GM10248 (cell line): ENCODE measurements around the gene TRIM23.

ENCODE experiments used
- CTCF ChIA-PET: fragments of 300-600 bp; sonication (Branson Sonifier 250); formaldehyde crosslinking; extraction: SDS; loops from one replicate; lab custom pipeline; 2021; ENCODE audit warnings: antibody characterized with exemption; lab: Yijun Ruan, JAX
- POLR2A ChIA-PET: fragments of 350-650 bp; sonication (Branson Sonifier 250); formaldehyde crosslinking; extraction: SDS; loops from one replicate; lab custom pipeline; 2020; ENCODE audit warnings: antibody characterized with exemption; lab: Yijun Ruan, JAX
- DNase-seq: peaks from one replicate; pipeline ENCODE4 v3.0.0; 2012; ENCODE audit errors: extremely low spot score
- TF ChIP-seq, protein P1 (sequence below): IDR thresholded peaks from 2 replicates; pipeline ENCODE4 v1.5.1; 2012; ENCODE audit warnings: mild to moderate bottlenecking, low read depth; ENCODE audit errors: extremely low read depth, missing control alignments, control extremely low read depth

TRIM23 gene

GRCh38 chr5:65577141-65577540 lies 47.0 kb downstream of the TRIM23 start:
- no peak for DNase-seq
- TF ChIP-seq, protein P1, sequence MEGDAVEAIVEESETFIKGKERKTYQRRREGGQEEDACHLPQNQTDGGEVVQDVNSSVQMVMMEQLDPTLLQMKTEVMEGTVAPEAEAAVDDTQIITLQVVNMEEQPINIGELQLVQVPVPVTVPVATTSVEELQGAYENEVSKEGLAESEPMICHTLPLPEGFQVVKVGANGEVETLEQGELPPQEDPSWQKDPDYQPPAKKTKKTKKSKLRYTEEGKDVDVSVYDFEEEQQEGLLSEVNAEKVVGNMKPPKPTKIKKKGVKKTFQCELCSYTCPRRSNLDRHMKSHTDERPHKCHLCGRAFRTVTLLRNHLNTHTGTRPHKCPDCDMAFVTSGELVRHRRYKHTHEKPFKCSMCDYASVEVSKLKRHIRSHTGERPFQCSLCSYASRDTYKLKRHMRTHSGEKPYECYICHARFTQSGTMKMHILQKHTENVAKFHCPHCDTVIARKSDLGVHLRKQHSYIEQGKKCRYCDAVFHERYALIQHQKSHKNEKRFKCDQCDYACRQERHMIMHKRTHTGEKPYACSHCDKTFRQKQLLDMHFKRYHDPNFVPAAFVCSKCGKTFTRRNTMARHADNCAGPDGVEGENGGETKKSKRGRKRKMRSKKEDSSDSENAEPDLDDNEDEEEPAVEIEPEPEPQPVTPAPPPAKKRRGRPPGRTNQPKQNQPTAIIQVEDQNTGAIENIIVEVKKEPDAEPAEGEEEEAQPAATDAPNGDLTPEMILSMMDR, result no peak
- CTCF ChIA-PET, result no interaction called here
- POLR2A ChIA-PET, result no interaction called here

GRCh38 chr5:65570598-65571226 lies 53.4 kb downstream of the TRIM23 start:
- TF ChIP-seq, protein P1, result no peak
- DNase-seq, result no peak
- ChIA-PET CTCF (interaction anchor here (1.4 kb wide), 1 partner anchor 53 kb away, joined by 4 read pairs; no protein-coding TSS in a partner anchor), POLR2A (interaction anchor here (0.5 kb wide), 1 partner anchor 41 kb away, joined by 3 read pairs; no protein-coding TSS in a partner anchor)

- ChIA-PET POLR2A (no interaction called here), CTCF (no interaction called here)
- DNase-seq, result no peak
- TF ChIP-seq, protein P1, result no peak
Measured at GRCh38 chr5:65566505-65566904, 57.6 kb downstream of the TRIM23 start.

GRCh38 chr5:65563777-65564176 lies 60.4 kb downstream of the TRIM23 start:
- TF ChIP-seq, protein P1, result no peak
- ChIA-PET CTCF (interaction anchor here (1.0 to 1.5 kb wide), 3 partner anchors 12 to 15 kb away, joined by 3 to 4 read pairs (median 4); no protein-coding TSS in a partner anchor), POLR2A (no interaction called here)
- no peak for DNase-seq

DNA sequence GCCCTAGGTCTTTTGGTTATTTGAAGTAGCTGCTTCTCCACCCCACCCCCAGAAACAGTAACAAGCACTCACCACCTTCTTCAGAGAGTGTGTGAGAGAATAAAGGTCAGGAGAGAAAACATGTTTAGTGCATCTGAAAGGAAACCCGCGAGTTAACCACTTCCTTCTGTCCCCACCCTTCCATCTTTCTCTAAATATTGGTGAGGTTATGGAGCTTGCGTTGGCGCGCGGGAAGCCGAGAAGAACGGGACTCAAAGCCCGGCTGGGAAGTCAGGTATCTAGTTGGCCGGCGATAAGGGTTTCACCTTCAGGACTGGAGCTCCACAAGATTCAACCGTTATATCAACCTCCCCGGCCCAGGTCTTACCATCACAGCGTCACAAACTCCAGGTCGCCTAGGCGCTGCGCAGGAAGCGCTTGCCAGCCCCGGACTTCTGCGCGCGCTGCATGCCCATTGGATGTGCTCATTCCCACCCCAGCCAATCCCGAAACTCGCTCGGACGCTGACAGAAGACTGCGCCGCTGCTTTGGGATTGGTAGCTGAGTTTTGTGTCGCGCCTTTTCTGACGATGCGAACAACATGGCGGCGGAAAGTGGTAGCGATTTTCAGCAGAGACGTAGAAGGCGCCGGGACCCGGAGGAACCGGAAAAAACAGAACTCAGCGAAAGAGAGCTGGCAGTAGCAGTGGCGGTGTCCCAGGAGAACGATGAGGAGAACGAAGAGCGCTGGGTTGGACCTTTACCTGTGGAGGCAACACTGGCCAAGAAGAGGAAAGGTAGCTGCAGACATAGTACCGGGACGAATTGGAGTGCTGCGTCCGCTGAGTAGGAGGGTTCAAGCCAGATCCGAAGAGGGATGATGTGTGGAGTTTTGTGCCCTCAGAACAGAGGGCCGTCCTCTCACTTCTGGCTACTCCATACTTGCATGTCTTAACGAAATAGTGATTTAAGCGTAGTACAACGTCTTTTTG lies 61.1 kb downstream of the TRIM23 start, which contains the start of the genes CENPK and PPWD1:
Gene CENPK, minus strand, starts transcription at position 438 of the 971 bp plus-strand sequence. CDS start 8,261 bp downstream, outside the sequence.
Gene PPWD1, plus strand, starts transcription at position 566 of the 971 bp plus-strand sequence. Its CDS starts 15 bp downstream, at position 581.
- peak; percentile 93 for DNase-seq
- POLR2A ChIA-PET, result no interaction called here
- CTCF ChIA-PET, result interaction anchor here (1.0 to 1.6 kb wide), 7 partner anchors 11 to 752 kb away, joined by 3 to 5 read pairs (median 4); no protein-coding TSS in a partner anchor
- TF ChIP-seq, protein P1, result no peak

- no peak for DNase-seq
- POLR2A ChIA-PET, result no interaction called here
- CTCF ChIA-PET, result interaction anchor here (0.7 to 1.4 kb wide), 3 partner anchors 41 to 397 kb away, joined by 3 read pairs; no protein-coding TSS in a partner anchor
- TF ChIP-seq, protein P1, result no peak
Measured at GRCh38 chr5:65556718-65557117, 67.4 kb downstream of the TRIM23 start.
